GM12878 (cell line): ENCODE results near the gene SSBP1. TPM values are rescaled to one million over a fixed set of nuclear protein-coding genes. Genes with fewer than 3 reads are reported as not detected.

ENCODE experiments used
- ATAC-seq: fragments of 200-7000 bp; cut with Tn5 transposase; 3 replicates; pipeline ENCODE4 v1.9.1; 2020; ENCODE audit warnings: mild to moderate bottlenecking, moderate library complexity
- BruUV-seq: library from RNA; stranded (reverse); fragments of 400-500 nt; replicated peaks from 2 replicates; lab custom pipeline; 2021; lab: Mats Ljungman, UMichigan
- CTCF ChIA-PET: fragments of 300-600 bp; sonication (Branson Sonifier 250); formaldehyde crosslinking; extraction: SDS; loops from one replicate; lab custom pipeline; 2021; ENCODE audit warnings: inconsistent platforms; lab: Yijun Ruan, JAX
- POLR2A ChIA-PET: fragments of 350-600 bp; formaldehyde crosslinking; extraction: SDS; loops from one replicate; lab custom pipeline; 2021; ENCODE audit warnings: inconsistent platforms; lab: Charles Lee
- RAD21 ChIA-PET: fragments of 300-600 bp; sonication (Branson Sonifier 250); formaldehyde crosslinking; loops from one replicate; lab custom pipeline; 2023; ENCODE audit warnings: antibody characterized with exemption; ENCODE audit not compliant: unreplicated experiment; lab: Charles Lee
- SMC1A ChIA-PET: fragments of 300-600 bp; sonication (Branson Sonifier 250); formaldehyde crosslinking; loops from one replicate; lab custom pipeline; 2023; ENCODE audit not compliant: unreplicated experiment, uncharacterized antibody; lab: Charles Lee
- DNase-seq: peaks from one replicate; pipeline ENCODE4 v3.0.0-alpha.2; 2011; ENCODE audit warnings: low read depth, low spot score
- FAIRE-seq: peaks from 3 replicates; lab custom pipeline; 2011; peaks lifted over from hg19 to GRCh38; lab: Jason Lieb, UNC
- H2AFZ ChIP-seq: 2 replicates; pipeline ENCODE4 v1.6.0; 2011; ENCODE audit warnings: low read depth, low read length, control low read depth; ENCODE audit not compliant: control insufficient read depth
- H3K27ac ChIP-seq: 2 replicates; pipeline ENCODE4 v1.5.1; 2011; ENCODE audit warnings: control low read depth; ENCODE audit not compliant: control insufficient read depth, insufficient read depth
- H3K27me3 ChIP-seq, 2 experiments: replicated peaks in 1 of 2; 2 replicates each; pipeline versions ENCODE4 v1.6.0 to v1.6.1; 2011; ENCODE audit warnings: low read length in 1 of 2; ENCODE audit not compliant: control insufficient read depth in 2 of 2, insufficient read depth in 2 of 2
- H3K36me3 ChIP-seq, 2 experiments: 2 replicates each; pipeline ENCODE4 v1.5.1; 2011; ENCODE audit warnings: low read length in 1 of 2; ENCODE audit not compliant: control insufficient read depth in 2 of 2, insufficient read depth in 2 of 2
- H3K4me1 ChIP-seq: 2 replicates; pipeline ENCODE4 v1.6.1; 2011; ENCODE audit warnings: mild to moderate bottlenecking, low read length, moderate library complexity, mixed read lengths; ENCODE audit not compliant: control insufficient read depth, insufficient read depth
- H3K4me2 ChIP-seq: 2 replicates; pipeline ENCODE4 v1.6.0; 2011; ENCODE audit warnings: control low read depth; ENCODE audit not compliant: control insufficient read depth, insufficient read depth
- H3K4me3 ChIP-seq: fragments of 200-600 bp; sonication (generic); 2 replicates; pipeline ENCODE4 v1.5.1; 2016
- H3K79me2 ChIP-seq: 2 replicates; pipeline ENCODE4 v1.6.0; 2011; ENCODE audit warnings: low read length; ENCODE audit not compliant: control insufficient read depth, insufficient read depth
- H3K9ac ChIP-seq: 2 replicates; pipeline ENCODE4 v1.8.0; 2011; ENCODE audit warnings: low read length, control low read depth, mixed read lengths; ENCODE audit not compliant: control insufficient read depth, insufficient read depth
- H3K9me3 ChIP-seq: replicated peaks from 3 replicates; pipeline ENCODE4 v1.5.1; 2011; ENCODE audit warnings: mild to moderate bottlenecking, low read length; ENCODE audit not compliant: control insufficient read depth, insufficient read depth
- H4K20me1 ChIP-seq: 2 replicates; pipeline ENCODE4 v1.6.0; 2011; ENCODE audit not compliant: control insufficient read depth, insufficient read depth
- ATF3 ChIP-seq: IDR thresholded peaks from 2 replicates; pipeline ENCODE4 v1.6.1; 2011; ENCODE audit warnings: low read depth, mild to moderate bottlenecking, low read length, moderate library complexity, borderline replicate concordance; ENCODE audit errors: extremely low read depth
- BCLAF1 ChIP-seq: fragments of 450-650 bp; IDR thresholded peaks from 2 replicates; pipeline ENCODE4 v1.6.1; 2017; ENCODE audit warnings: antibody characterized with exemption, mild to moderate bottlenecking, moderate library complexity
- CBFB ChIP-seq: IDR thresholded peaks from 2 replicates; pipeline ENCODE4 v1.6.1; 2016; ENCODE audit warnings: antibody characterized with exemption, low read depth
- GABPA ChIP-seq: IDR thresholded peaks from 2 replicates; pipeline ENCODE4 v1.6.1; 2014; ENCODE audit warnings: antibody characterized with exemption, low read depth, mild to moderate bottlenecking, inconsistent platforms
- IRF3 ChIP-seq: fragments of 450-650 bp; IDR thresholded peaks from 2 replicates; pipeline ENCODE4 v1.6.1; 2014; ENCODE audit warnings: mild to moderate bottlenecking
- MTA3 ChIP-seq: IDR thresholded peaks from 2 replicates; pipeline ENCODE4 v1.6.1; 2012; ENCODE audit warnings: low read length, inconsistent platforms, borderline replicate concordance
- NRF1 ChIP-seq: conservative IDR thresholded peaks from 2 replicates; pipeline ENCODE4 v1.6.1; 2011; ENCODE audit warnings: mild to moderate bottlenecking, low read depth, low read length, improper control_type of control experiment
- RELA ChIP-seq: fragments of 450-650 bp; IDR thresholded peaks from 2 replicates; pipeline ENCODE4 v1.8.0; 2014; ENCODE audit warnings: borderline replicate concordance; ENCODE audit not compliant: partially characterized antibody
- RUNX3 ChIP-seq: IDR thresholded peaks from 2 replicates; pipeline ENCODE4 v1.6.1; 2012; ENCODE audit warnings: low read length, inconsistent platforms
- SP1 ChIP-seq: IDR thresholded peaks from one replicate; pipeline ENCODE4 v1.6.1; 2011; ENCODE audit warnings: low read depth, low read length
- TAF1 ChIP-seq: IDR thresholded peaks from 2 replicates; pipeline ENCODE4 v1.6.1; 2011; ENCODE audit warnings: mild to moderate bottlenecking, low read depth, low read length, borderline replicate concordance
- TARDBP ChIP-seq: IDR thresholded peaks from 2 replicates; pipeline ENCODE4 v1.6.1; 2016; ENCODE audit warnings: borderline replicate concordance
- ZNF217 ChIP-seq: fragments of 450-650 bp; IDR thresholded peaks from 2 replicates; pipeline ENCODE4 v1.6.1; 2017; ENCODE audit warnings: antibody characterized with exemption, mild to moderate bottlenecking
- ZNF687 ChIP-seq: fragments of 450-650 bp; IDR thresholded peaks from 2 replicates; pipeline ENCODE4 v1.6.1; 2017; ENCODE audit warnings: mild to moderate bottlenecking, moderate library complexity
- WGBS: methylation state at CpG from one replicate; pipeline ENCODE4 v1.1.6; 2016; ENCODE audit warnings: low lambda C conversion rate; ENCODE audit not compliant: insufficient replicate concordance, insufficient coverage; ENCODE audit errors: missing lambda C conversion rate; 5-methylcytosine and 5-hydroxymethylcytosine counted together
- in situ Hi-C: fragments of 300-500 bp; cut with MboI; formaldehyde crosslinking; loops from 9 replicates; pipeline ENCODE4 v1.14.3; 2018; ENCODE audit warnings: mixed read lengths
- intact Hi-C: fragments of 100-400 bp; cut with micrococcal nuclease; formaldehyde crosslinking; loops from one replicate; pipeline ENCODE4 v1.14.2; 2022; ENCODE audit not compliant: unreplicated experiment
- polyA plus RNA-seq, 11 experiments: library from polyadenylated mRNA; depleted of rRNA in 4 of 11; unstranded in 6 of 11; stranded (reverse) in 5 of 11; fragments of >200 nt; fragmentation: Nextera tagmentation in 4 of 11; fragmentation: Illumina TruSeq in 1 of 11; extraction: Ambion mirVana in 4 of 11; extraction: Trizol in 1 of 11; gene quantifications; 1 replicate in 1 of 11; 2 replicates in 10 of 11; pipeline versions ENCODE4 v1.2.1 to v1.2.3, GENCODE V29; 2011 to 2016; ENCODE audit warnings: inconsistent platforms in 2 of 11, missing spikeins in 2 of 11, low read depth in 1 of 11
- total RNA-seq, 4 experiments: library from RNA; depleted of rRNA in 3 of 4; stranded (reverse); fragments of >200 nt in 3 of 4; fragmentation: Illumina TruSeq in 1 of 4; extraction: Trizol in 1 of 4; gene quantifications; 2 replicates each; pipeline versions ENCODE4 v1.2.1 to v1.2.3, GENCODE V29; 2013 to 2021

SSBP1 gene
- total and polyA plus RNA-seq, 10 of the 15 experiments (the other 5 are each of a cell fraction or from before 2014, with no cell fraction given), result 191 to 998 (median 418) TPM

- Histone ChIP-seq H4K20me1 (no peaks in the 10 kb centered on the region), H3K36me3 (peaks cover 0 to 9% of the 10 kb centered on the region in 2 experiments; a peak in 1 of 4 replicates), H3K27ac (peak overlapping the region; percentile 64), H3K4me2 (peak overlapping the region; percentile 93), H3K27me3 (no peaks in the 10 kb centered on the region; a peak in 1 of 4 replicates), H2AFZ (peak overlapping the region; percentile 84), H3K4me1 (peaks cover 4% of the 10 kb centered on the region; the same call in 1 of the 2 replicates), H3K9me3 (no peaks in the 10 kb centered on the region), H3K79me2 (peaks cover 38% of the 10 kb centered on the region), H3K9ac (peak overlapping the region; percentile 95), H3K4me3 (peak overlapping the region; percentile 85)
- ChIA-PET POLR2A (interaction anchor here (0.7 to 1.4 kb wide), 5 partner anchors 25 to 83 kb away, joined by 3 to 8 read pairs (median 4); partner anchors contain the start of gene DENND11), SMC1A (interaction anchor here (0.8 to 3.5 kb wide), 10 partner anchors 10 to 187 kb away, joined by 3 to 35 read pairs (median 6); partner anchors contain the start of gene AGK), CTCF (interaction anchor here (0.7 to 5.7 kb wide), 24 partner anchors 9 to 723 kb away, joined by 3 to 121 read pairs (median 5); partner anchors contain the start of genes AGK, DENND11, MRPS33 and WEE2), RAD21 (interaction anchor here (0.9 to 2.3 kb wide), 6 partner anchors 36 to 722 kb away, joined by 3 to 33 read pairs (median 6); partner anchors contain the start of genes DENND11 and MRPS33)
- DNase-seq (no peak), FAIRE-seq (no peak), ATAC-seq (no peak)
- WGBS, result 44% methylated on average over 11 of the region's 11 CpGs
- TSS peak; percentile 84 for BruUV-seq
- in situ Hi-C loops (loop anchor here (10.0 kb wide), 1 partner anchor 722 kb away; the partner anchor contains the start of gene MRPS33), intact Hi-C loops (loop anchor here (5.0 kb wide), 1 partner anchor 185 kb away; the partner anchor contains the start of gene AGK)
- TF ChIP-seq TAF1, result 0 out of 2 replicates have a peak, but pooled peaks have one; percentile 8
- no peak for TF ChIP-seq ATF3
- TF ChIP-seq TARDBP, result no peak
- TF ChIP-seq RELA, result no peak
- TF ChIP-seq IRF3, result no peak
- TF ChIP-seq CBFB, result no peak
- TF ChIP-seq BCLAF1, result no peak
- peak; percentile 23; the same call in 1 of the 2 replicates for TF ChIP-seq RUNX3
- no peak for TF ChIP-seq MTA3
- no peak for TF ChIP-seq NRF1
- TF ChIP-seq GABPA, result 0 out of 2 replicates have a peak, but pooled peaks have one; percentile 3
- TF ChIP-seq SP1, result no peak
- no peak for TF ChIP-seq ZNF217
- no peak for TF ChIP-seq ZNF687
Observed at GRCh38 chr7:141737118-141737835, 881 bp upstream of the SSBP1 start.
